GM15510 (cell line): ENCODE measurements around the gene TSEN15.

Source experiments
- POLR2A ChIP-seq: IDR thresholded peaks from 3 replicates; pipeline ENCODE4 v1.6.1; 2011; ENCODE audit warnings: borderline replicate concordance; ENCODE audit not compliant: insufficient read length; ENCODE audit errors: extremely low read depth

The TSEN15 gene

DNA sequence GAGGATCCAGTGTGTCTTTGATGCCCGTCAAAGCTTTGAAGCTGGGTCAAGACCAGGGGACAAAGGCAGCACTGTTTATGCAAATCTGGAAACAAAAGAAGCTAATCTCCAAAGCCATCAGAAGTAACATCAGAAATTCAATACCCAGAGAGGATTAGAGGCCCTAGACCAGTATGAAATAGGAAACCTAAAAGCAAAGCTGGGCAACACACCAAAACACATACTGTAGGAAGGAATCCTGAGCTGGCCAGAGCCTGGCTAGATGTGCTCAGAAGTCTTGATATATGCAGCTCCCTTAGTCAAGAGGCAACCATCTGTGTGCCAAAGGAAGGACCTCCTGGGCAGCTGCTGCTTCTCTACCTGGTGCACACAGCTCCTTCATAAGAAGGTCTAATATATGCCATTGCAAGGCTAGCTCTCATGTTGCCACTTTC is 26.3 kb upstream of the TSEN15 start:
- TF ChIP-seq POLR2A: no peak

DNA sequence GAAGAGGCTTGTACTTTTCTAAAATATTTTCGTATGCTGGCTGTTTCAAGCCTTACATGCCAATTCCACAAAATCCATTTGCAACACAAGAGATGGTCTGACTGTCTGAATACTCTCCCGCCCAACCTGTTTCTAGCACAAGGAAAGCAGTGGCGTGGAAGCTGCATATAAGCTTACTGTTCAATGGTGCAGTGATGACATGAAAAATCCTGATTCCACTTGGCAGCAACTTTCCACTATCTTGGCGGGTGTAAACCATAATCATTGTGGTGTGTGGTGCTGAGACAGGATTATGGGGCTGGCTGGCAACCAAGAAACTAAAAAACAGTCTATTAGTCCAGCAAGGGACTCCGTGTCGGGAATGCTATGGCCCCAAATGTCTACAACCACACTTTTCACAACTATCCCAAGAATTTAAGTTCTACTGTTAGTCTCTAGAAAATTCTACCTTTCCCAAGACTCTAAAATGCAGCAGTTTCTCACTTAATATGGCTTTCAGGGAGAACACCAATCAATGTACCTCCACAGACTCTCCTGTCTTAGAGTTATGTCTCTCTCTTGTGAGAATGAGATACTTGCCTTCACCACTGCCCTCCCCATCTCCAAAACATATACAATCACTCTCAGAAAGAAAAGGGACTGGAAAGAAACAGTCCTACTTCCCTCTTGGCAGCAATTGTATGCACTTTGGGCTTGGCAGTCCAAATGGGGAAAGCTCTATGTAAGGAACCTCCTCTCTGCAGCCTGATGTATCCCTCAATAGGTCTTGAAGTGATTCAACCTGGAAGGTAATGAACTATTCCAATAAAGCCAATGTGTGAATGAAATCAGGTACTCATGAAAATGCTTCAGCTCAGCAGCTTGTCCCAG is 23.5 kb upstream of the TSEN15 start:
- TF ChIP-seq POLR2A: no peak

DNA sequence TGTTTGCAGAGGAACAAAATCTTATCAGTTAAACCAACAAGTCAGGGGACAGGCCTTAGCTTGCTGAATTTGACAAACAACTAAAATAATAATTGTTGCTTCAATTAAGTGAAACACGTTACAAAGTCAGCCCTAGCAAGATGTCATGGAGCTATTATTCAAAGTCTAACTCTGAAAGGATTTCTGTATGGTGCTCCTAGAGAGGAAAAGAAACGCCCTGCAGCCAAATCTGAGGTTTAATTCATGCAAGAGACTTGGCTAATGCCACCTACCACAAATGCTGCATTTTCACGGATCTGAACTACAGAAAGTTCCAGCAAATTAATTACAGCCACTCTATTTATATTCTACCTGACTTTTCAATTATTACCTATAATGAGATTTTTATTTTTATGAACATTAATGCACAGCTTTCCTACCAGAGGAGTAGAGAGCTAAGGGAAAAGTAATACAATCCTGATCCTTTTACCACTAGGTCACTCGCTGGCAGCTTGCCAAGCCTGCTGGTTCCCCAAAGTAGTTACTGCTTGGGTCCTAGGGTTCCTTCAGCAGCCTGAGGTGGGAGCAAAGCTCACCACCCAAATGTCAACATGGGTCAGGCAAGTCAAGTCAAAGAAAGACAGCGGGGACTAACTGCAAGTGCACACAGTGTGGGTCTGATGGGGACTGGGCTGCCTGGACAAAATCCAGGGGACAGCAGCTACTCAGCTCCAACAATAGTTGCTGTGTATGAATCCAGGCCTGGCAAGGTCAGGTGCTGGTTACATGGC is 22.5 kb upstream of the TSEN15 start:
- no peak for TF ChIP-seq POLR2A

DNA sequence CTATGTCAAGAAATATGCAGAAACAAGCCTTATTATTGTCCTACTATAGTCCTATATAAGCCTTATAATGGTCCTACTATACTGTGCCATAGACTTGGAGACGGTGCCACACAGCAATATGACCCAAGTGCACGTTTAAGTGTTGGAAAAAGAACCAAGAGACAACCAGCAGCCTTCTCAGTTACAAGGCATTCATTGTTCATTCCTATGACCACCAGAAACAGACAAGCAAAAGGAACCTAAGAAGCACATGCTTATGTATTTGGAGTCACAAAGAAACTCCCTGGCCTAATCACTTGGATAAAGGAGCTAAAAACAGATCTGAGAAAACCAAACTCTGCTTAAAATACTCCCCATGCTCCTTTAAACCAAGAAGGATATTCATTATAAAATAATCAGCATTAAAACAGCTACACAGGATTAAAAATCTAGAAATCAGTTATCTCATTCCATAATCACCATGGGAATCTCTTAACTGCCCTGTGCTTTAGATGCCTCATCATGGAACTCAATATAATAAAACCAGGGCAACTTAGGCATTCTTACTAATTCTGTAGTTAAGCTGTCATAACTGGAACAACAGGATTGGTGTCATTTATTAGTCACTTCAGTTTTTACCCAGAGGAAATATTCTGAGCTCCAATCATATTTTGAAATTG is 21.0 kb upstream of the TSEN15 start:
- no peak for TF ChIP-seq POLR2A

DNA sequence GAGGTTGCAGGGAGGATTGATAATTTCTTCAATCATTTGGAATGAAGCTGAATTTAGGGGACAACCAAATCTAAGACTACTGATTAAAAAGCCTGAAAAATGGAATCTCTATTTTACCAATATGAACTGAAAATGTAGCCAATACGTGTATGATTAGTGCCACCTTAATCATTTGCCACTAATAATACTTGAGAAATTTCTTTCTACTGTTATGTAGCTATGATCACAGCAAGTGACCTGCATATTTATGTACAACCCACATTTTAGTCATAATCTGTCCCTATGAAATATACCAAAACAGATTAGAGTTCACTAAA is 20.5 kb upstream of the TSEN15 start:
- TF ChIP-seq POLR2A: no peak

DNA sequence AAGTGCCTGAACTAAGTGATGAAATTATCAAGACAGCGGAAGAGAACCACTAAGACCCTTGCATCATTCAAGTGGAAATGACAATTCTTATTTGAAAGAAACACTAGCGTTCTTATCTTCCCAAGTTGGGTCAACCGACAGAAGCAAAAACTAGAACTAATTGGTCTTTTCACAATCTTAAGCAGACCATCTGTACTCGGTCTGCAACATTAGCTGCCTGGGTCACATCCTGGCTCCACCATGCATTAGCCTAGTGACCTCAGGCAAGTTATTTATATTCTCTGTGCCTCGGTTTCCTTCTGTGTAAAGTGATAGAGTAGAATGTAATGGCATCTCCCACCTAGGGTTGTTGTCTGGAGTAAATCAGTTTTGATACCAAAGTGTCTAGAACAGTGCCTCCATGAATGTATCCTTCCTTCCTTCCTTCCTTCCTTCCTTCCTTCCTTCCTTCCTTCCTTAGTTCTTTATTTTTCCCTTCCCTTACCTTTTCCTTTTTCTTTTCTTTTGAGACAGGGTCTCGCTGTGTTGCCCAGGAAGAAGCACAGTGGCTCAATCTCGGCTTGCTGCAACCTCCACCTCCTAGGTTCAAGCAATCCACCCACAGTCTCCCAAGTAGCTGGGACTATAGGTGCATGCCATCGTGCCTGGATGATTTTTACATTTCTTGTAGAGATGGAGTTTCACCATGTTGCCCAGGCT is 20.0 kb upstream of the TSEN15 start:
- TF ChIP-seq POLR2A: no peak

DNA sequence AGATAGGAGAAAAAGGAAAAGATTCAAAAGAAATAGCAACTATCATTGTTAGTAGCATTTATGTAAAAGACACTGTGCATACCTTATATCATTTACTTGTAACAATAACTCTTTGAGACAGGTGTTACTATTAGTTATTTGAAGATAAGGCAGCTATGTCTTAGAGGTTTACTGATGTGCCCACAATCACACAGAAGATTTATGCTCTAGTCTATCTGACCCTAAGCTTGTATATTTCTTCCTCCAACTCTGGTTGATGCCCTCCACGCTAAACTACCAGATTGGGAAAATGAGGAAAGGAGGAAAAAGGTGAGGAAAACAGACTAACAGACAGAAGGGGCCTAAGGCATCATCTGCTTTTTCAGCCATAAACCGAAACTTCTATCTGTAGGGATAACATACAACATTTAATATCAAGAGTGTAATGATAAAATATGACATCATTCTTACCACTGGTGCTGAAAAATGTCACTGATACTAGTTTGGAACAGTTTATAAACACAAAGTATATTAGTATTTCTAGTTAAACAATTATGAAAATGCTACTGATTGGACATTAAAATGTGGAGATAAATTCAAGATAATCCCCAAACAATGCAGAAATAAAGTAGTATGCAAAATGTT is 19.1 kb upstream of the TSEN15 start:
- no peak for TF ChIP-seq POLR2A

DNA sequence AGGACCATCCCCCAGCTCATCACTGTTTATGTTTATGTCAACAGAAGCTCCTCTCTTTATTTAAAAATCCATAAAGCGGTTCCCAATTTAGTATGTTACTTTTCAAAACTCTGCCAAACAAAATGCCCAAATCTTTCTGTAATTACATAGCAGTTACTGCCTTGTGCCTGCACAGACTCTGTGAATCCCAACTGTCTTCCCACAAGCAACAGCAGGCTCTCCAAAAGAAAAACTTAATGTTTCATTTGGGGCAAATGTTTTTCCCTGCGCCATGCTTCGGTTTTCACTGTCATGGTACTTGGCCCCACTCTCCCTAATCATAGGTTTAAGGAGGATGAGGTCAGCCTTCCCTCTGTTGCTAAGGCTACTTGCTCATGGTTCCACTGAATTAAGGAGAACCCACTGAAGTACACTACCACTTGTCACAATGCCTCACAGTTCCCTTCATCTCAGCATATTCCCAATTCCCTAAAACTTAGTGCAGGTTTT is 18.6 kb upstream of the TSEN15 start:
- TF ChIP-seq POLR2A: no peak

DNA sequence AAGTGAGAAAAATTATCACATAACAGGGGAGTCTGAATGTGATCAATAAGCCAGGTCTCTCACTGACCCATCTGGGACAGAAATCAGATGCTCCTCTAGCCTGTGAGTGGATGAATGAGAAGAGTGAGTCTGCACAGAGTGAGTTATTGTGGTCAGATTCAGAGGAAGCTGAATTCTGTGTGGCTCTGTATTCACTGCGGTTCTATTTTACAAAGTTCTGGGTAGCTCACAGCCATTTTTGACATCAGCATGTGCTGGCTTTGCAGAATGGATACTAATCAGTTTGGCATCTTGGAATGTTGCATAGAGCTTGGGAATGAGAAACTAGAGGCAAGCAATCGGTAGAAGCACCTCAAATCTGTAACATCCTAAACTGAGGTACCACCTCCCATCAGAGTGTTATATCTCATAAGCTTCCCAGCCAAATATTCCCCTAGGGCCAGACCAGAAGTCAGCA is 17.8 kb upstream of the TSEN15 start:
- TF ChIP-seq POLR2A: no peak

DNA sequence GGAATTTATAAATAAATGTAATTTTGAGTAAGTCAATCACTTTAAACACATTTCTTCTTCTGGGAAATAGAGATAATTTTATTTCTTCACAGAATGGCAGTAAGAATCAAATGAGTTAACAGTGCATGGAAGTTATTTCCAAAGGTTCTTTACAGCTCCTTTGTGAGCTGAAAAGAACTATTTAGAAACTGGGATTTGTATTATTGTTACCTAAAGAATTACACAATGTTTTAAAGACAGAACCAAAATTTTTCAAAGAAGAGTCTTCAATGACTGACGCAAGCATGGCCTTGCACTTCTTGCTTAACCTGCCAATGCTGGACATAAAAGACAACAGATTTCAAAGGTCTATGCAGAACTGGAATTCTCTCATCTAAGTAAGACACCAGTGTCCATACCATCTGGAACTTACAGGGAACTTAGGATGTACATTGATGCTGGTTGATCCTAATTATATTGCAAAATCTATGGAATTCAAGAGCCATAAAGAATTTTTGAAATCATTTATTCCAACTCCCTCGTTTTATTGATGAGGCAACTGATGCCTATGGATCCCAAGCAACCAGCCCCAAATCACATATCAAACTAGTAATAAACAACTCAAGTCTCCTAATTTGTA is 16.7 kb upstream of the TSEN15 start:
- TF ChIP-seq POLR2A: no peak

DNA sequence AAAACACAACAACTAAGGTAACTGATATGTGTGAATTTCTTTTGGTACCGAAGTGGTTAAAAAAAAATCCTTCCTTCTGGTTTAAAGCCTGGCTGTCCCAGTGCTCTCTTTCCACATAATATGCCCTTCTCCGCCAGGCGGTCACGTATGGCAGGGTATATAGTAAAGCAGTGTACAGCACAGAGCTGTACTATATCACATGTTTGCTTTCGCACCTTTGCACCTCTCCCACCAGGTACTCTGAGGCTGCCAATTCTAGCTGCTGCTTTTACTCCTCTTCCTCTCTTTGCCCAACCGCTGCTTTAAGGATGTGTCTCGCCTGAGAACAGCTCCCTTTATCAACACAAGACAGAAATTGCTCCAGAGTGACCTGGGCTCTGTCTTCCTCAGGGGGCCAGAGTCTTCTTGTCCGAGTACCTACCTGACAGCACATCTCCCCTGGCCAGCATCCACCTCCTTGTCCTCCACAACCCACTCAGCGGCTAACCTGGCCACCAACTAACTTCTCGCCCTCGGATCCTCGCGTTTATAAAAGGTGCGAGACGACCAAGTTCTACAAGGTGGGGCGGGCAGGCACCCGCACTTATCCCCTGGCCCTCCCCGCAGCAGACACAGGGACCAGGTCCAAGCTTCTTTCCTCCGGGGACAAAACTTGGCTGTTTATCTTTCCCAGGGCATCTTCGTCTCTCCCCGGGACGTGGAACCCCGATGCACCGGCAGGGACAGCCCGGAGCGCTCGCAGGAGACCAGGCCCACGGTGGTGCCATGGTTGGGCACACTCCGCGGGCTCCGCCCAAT is 15.6 kb upstream of the TSEN15 start:
- TF ChIP-seq POLR2A: no peak

DNA sequence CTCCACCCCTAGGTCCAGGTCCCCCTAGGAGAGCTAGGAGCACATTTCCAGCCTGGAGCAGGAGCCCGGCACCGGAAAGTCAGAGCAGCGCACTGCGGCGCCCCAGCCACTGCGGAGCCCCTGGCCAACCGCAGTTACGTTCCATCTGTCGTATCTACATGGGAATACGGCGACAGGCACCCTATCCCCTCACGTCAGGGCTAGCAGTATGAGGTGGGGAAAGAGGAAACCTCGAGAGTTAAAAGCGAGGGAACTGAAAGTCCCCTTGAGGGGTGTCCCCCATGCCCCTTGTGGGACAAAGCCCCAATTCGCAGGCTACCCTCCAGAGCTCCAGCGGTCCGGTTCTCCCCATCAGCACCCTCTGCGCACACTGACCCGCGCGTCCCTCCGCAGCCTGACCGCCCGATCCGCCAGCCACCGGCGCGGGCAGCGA is 15.0 kb upstream of the TSEN15 start:
- no peak for TF ChIP-seq POLR2A
